Medulla oblongata (tissue), 1 donor: ENCODE data around the gene NETO2.
"Not testable (repeated sequence)": the region's sequence is repeated elsewhere in the genome, so short reads cannot be mapped to it uniquely, and the experiment has no call there.

ENCODE experiments used
- DNase-seq: peaks from one replicate; pipeline ENCODE4 v3.0.0-alpha.2; 2015; ENCODE audit errors: extremely low spot score

Gene NETO2

DNA sequence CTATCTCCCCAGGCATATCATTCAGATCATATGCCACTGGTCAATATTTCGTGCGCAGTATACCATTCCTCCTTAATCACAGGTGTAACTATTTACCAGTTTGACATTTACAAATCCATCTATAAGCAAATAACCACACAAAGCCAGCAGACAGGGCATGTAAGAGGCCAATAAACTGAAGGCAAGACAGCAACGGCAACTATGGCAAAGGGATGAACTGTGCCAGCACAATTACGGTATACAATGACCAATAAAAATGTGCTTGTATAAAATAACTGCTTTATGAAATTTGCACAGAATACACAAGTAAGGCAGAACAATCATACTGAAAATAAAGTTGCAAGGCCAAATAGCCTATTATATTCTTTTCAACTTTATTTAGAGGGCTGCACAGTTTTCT lies 9.2 kb downstream of the NETO2 start:
- no peak for DNase-seq

- DNase-seq: no peak
Measured at GRCh38 chr16:47132308-47132707, 11.4 kb downstream of the NETO2 start.

DNA sequence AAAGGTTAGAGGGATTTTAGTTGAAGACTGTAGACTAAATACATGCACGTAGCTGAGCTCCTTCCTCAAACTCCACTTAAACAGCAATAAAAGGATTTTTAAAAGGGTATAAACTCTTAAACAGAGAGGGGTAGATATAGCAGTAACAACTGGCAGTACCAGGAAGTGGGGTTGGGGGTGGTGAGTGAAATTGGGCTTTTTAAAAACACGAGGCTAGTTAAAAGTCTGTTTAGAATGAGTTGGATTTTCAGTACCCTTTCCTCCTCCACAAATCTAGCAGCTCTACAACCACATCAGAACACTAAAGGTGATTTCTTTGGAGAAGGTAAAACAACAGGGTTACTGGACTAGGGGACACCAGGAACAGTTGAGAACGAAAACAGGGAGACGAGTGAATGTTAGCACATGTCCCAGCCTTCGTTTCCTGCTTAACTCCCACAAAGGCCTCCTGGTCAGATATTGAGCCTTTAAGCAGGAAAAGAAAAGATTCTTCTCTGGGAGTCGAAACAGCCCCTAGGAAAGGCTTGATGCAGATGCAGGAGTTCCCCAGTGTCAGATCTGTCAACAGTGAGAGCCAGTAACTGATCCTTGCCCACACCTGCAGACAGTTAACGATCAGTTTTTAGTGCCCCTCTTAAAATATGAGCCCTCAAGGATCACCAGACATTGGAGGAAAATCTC lies 13.8 kb downstream of the NETO2 start:
- DNase-seq: no peak

GRCh38 chr16:47127541-47127940 lies 16.2 kb downstream of the NETO2 start:
- no peak for DNase-seq

DNA sequence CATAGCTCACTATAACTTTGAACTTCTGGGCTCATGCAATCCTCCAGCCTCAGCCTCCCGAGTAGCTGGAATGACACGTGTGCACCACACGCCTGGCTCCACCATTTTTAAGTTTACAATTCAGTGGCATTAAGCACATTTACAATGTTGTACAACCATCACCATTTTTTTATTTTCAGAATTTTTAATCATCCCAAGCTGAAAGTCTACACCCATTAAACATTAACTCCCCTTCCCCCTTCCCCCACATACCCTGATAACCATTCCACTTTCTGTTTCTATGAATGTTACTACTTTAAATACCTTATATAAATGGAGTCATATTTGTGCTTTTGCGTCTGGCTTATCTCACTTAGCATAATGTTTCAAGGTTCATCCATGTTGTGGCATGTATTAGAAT lies 18.0 kb downstream of the NETO2 start:
- DNase-seq: no peak

GRCh38 chr16:47113130-47113529 lies 30.6 kb downstream of the NETO2 start:
- DNase-seq: no peak

- no peak for DNase-seq
Measured at GRCh38 chr16:47110939-47111338, 32.8 kb downstream of the NETO2 start.

DNA sequence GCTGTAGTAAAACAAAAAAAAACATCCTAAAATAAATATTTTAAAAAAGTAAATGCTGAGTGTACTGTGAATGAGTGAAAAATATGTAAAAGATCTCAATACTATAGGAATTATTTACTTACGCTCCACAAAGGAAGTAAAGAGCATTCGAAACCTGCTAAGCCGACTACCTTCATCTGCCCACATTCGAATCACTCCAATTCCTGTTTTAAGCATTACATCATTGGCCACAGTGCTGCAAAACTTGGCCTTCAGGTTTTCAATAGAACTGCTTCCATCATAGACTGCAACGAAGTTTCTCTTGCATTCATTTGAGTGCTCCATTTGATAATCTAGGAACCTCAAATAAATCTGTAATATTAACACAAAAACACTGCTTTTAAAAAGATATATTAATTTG lies 34.4 kb downstream of the NETO2 start:
- DNase-seq: no peak

DNA sequence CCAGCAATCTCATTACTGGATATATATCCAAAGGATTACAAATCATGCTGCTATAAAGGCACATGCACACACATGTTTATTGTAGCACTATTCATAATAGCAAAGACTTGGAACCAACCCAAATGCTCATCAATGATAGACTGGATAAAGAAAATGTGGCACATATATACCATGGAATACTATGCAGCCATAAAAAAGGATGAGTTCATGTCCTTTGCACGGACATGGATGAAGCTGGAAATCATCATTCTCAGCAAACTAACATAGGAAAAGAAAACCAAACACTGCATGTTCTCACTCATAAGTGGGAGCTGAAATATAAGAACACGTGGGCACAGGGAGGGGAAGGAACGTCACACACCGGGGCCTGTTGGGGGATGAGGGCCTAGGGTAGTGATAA lies 40.8 kb downstream of the NETO2 start:
- not testable (repeated sequence) for DNase-seq

DNA sequence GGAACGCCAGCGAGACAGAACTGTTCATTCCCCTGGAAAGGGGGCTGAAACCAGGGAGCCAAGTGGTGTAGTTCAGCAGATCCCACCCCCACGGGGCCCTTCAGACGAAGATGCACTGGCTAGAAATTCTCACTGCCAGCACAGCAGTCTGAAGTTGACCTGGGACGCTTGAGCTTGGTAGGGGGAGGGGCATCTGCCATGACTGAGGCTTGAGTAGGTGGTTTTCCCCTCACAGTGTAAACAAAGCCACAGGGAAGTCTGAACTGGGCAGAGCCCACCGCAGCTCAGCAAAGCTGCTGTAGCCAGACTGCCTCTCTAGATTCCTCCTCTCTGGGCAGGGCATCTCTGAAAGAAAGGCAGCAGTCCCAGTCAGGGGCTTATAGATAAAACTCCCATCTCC lies 46.6 kb downstream of the NETO2 start:
- DNase-seq: not testable (repeated sequence)

DNA sequence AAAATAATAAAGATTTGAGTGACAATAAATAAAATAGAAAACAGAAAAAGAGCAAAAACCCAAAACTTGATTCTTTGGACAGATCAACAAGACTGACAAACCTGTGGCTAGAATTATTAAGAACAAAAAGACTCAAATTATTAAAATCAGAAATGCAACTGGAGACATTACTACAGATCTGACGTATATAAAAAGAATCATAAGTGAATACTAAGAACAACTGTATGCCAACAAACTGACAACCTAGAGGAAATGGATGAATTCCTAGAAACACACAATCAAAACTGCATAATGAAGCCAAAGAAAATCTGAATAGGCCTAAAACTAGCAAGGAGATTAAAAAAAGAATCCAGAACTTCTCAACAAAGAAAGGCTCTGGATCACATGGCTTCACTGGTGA lies 47.4 kb downstream of the NETO2 start:
- no peak for DNase-seq

- no peak for DNase-seq
Measured at GRCh38 chr16:47084198-47084597, 59.5 kb downstream of the NETO2 start.

DNA sequence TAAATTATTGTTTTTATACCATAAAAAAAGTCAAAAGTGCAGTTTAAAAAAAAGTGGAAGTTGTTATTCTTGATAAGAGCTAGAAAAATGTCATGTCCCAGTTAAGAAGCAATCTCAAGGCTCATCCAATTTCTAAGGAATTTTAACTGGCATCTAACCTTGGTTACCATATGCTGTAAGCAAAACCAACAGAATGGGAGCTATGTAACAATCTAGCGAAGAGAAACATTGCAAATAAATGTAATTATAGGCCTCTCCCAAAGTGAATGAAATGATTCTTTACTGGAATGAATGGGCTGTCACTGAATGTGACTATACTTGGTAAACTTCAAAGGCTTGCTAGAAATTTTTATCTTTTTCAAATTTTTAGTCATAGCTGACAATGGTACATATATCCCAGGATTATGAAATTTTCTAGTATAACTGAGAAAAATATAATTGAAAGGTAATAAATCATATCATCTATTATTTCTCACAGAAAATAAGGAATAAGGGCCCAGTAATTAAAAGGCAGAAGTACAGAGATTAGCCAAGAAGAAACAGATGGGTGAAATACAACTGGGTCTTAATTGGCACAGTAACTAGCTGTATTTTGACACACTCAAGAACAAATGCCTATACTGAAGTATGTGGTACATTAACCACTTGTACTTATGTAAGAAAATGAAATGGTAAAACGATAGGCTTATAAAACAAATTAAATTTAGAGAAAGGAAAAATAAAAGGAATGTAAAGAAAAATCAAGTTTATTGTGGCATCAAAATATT lies 61.5 kb downstream of the NETO2 start:
- no peak for DNase-seq

GRCh38 chr16:47081115-47081514 lies 62.6 kb downstream of the NETO2 start:
- no peak for DNase-seq

- DNase-seq: no peak
Measured at GRCh38 chr16:47079860-47080259, 63.9 kb downstream of the NETO2 start.

GRCh38 chr16:47073223-47074155 lies 70.3 kb downstream of the NETO2 start:
- no peak for DNase-seq

- DNase-seq: no peak
Measured at GRCh38 chr16:47072158-47072557, 71.6 kb downstream of the NETO2 start.

DNA sequence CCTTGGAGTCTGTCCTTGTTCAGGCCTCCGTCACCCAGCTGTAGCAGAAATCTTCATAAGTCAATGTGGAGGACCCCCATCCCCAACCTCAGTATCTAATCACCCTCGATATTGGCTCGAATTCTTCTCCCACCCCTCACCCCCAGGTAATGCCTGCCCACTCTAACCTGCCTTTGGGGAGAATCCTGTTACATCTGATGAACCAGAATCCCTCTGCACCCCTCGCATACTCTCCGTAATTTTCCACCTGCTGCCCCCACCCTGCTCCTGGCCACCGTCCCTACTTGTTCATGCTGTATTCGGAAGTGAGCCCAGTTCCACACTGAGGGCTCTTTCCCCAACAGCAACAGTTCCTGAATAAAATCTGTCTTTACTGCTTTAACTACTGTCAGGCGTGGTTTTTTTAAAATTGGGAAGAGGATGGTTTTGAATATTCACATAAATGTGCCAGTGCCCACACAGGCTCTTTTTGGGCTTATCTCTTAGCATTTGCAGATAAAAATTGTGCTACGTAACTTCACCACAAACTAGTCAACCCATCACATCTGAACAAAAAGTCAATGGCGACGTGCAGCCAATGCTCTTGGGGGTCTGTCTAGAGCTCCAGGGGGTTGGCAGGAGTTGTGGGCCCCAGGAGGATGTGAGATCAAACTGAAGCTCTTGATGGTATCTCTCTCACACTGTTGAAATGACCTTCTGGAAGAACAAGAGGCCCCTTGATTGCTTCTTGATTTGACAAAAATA lies 73.7 kb downstream of the NETO2 start:
- DNase-seq: no peak

GRCh38 chr16:47069313-47069712 lies 74.4 kb downstream of the NETO2 start:
- no peak for DNase-seq

GRCh38 chr16:47067203-47067602 lies 76.5 kb downstream of the NETO2 start:
- no peak for DNase-seq
